ENCODE measurements around the gene SLC66A3.
"Not testable (repeated sequence)": the region's sequence is repeated elsewhere in the genome, so short reads cannot be mapped to it uniquely, and the experiment has no call there.

Gene SLC66A3

DNA sequence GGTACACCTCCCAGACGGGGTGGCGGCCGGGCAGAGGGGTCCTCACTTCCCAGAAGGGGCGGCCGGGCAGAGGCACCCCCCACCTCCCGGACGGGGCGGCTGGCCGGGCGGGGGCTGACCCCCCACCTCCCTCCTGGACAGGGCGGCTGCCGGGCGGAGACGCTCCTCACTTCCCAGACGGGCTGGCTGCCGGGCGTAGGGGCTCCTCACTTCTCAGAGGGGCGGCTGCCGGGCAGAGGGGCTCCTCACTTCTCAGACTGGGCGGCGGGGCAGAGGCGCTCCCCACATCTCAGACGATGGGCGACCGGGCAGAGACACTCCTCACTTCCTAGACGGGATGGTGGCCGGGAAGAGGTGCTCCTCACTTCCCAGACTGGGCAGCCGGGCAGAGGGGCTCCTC lies 9.8 kb downstream of the SLC66A3 start:
- DNase-seq, result not testable (repeated sequence)

DNA sequence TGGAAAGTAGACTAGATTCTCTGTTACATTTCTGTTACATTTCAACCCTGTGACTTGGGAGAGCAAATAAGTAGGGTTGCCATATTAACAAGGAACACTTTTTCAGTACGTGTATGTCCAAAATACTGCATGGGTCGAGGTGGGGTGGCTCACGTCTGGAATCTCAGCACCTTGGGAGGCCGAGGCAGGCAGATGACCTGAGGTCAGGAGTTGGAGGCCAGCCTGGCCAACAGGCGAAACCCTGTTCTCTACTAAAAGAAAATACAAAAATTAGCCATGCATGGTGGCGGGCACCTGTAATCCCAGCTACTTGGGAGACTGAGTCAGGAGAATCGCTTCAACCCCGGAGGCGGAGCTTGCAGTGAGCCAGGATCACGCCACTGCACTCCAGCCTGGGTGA lies 11.2 kb downstream of the SLC66A3 start:
- DNase-seq, result no peak

DNA sequence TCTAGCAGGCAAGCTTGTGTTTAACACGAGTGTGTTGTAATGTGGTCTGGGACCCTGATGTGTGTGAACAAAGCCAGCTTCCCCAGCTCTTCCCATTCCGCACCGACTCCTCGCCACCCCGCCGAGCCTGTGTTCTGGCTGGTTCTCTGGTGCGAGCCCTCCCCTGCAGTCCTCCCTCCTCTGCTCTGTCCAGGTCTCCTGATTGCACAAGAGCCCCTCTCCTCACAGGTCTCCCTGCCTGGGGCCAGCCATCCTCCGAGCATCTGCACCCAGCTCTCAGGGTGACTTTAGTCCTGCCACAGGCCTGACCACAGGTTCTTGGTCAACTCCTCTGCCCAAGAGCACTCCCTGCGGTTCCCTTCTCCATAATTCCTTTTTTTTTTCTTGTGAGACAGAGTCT lies 13.2 kb downstream of the SLC66A3 start:
- no peak for DNase-seq

DNA sequence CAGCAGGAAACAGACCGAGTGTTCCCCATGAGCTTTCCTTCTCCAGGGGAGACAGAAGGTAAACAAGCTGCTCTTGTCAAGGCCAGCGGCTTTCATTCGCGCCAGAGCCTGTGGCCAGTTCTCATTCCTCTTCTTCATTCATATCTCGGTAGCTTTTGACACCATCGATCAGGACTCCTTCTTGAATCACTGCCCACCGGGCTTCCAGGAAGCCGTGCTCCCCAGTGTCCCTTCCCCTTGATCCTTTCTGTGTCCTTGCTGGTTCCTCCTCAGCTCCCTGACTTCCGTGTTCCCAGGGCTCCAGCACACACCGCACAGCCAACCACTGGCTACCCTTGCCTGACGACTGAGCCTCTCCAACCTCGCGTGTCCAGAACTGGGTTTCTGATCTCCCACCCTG lies 14.1 kb downstream of the SLC66A3 start:
- DNase-seq, result no peak

DNA sequence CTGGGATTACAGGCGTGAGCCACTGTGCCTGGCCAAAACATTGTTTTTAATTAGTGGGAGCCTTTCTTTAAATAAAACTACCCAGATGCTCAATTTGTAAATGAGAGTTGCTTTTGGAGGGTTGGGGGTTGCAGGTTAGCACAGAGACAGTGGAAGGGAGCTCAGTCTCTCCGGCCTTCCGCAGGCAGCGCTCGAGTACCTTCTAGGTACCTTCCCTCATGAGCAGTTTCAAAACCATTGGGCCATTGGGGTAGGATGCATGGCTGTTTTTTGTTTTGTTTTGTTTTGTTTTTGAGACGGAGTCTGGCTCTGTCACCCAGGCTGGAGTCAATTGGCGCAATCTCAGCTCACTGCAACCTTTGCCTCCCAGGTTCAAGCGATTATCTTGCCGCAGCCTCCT lies 19.0 kb downstream of the SLC66A3 start:
- DNase-seq, result no peak

DNA sequence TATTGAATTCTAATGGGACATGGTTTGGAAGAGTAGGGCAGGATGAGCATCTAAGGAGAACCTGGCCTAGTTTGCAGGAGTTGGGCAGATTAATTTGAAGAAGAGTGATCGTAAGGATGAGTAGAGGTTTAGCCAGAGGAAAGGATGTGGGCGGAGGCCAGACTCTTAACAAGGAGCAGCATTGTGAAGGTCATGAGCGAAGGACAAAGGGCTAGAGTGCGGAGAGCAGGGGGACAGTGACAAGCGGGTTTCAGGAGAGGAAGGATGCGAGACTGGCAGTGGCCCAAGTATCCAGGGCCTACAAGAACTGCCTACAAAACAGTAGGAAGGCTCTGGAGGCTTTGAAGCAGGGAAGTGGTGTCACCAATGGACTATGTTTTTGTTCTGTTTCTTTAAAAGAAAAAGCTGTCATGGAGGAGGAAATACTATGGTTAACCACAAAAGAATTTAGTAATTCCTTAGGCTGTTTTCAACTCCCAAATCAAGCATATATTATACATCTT lies 20.1 kb downstream of the SLC66A3 start:
- no peak for DNase-seq

DNA sequence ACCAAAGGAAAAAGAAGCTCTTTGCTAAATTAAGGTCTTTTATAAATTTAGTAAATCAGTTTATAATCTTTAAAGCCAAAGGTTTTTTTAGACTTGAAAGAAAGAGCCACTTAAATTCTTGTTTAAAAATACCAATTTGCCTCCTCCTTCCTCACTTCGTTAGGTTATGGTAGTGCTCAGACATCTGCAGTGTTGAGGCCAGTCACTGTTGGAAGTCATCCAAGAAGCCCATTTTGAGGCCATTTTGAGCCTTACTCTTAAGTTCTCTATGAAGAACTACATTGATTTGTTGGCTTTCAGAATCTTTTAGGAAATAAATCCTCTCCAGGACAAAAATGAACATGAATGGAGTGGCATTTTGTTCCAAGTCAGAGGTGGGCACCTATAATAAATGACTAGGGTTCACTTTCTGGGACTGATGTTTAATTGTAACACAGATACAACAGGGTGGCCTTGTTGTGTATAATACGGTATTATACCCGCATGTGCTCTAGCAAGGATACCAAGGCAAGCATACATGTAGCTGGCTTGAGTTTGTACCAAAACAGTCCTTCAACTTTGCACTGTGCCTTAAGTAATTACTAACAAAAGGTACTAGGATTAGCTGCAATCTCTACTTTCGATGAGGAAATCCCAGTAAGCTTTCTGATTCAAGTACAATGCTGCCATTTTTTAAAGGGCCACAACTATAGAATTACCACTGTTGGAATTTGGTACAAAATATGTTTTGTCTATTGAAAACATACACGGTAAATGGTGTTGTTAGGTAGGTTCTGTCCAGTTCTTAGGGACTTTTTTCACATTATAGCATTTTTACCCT lies 22.8 kb downstream of the SLC66A3 start:
- DNase-seq, result peak in 2 of 3 experiments; percentile 20 to 82

DNA sequence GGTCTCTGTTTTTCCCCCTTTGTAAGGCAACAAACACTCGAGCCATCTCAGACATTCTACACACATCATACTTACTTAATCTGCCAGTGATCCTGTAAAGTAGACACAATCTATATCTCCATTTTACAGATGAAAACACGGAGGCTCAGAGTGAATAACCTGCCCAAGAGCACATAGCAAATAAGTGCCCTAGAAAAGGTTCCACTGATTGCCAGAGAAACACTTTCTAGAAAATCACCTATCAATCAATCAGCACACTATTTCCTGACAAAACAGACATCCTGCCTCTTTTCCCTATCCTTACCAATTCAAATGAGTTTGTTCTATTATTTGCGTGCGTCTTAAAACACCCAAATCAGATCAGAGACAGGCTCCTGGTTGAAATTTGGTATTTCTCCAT lies 23.9 kb downstream of the SLC66A3 start:
- no peak for DNase-seq

DNA sequence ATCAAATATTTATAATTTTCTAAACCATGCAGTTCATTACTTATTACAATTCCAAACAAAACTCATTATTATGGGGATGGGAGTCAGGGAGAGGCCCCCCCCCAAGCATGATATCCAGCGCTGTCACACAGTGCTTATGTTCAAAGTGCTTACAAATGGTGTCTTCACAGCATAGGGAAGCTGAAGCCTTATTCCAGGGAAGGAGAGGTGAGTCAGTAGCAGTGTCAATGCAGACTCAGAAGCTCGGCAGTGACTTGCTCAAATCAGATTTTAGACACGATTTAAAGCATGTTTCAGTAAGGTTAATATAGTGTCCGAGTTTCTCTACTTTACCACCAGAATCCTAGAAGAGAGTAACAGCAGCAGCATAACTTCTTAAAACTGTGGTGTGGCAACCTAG lies 24.6 kb downstream of the SLC66A3 start:
- DNase-seq, result no peak

DNA sequence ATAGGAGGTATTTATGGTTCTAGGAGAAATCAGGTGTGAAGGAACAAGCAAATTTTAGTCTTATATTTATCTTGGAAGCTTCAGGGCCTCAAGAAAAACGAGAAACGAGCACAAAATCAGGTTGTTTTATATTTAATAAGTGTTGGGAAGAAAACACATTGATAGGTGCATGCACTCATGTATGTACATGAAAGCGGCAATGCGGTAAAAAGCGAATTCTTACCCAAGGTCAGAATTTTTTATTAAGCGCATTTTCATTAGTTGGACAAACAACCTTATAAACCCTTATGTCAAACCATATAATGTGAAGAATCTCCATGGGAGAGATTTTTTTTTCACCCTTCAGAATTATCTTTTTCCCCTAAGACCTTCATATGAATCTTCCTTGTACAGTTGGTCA lies 25.4 kb downstream of the SLC66A3 start:
- no peak for DNase-seq

DNA sequence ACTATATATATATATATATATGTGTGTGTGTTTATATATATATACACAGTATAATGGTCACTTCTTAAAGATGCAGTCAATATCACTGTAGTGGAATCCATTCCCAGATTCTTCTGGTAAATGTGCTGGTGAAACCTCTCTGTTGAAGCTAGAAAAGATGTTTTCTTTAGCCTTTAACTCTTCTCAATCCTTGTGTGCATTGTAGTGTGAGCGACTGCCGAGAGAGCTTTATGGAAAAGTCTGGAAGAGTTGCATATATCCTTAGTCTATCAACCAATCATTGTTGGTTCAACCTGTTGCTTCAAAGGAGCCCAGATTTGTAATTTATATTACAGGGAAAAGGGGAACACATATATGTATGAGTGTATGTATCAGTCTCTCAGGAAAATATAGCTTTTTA lies 27.7 kb downstream of the SLC66A3 start:
- no peak for DNase-seq

DNA sequence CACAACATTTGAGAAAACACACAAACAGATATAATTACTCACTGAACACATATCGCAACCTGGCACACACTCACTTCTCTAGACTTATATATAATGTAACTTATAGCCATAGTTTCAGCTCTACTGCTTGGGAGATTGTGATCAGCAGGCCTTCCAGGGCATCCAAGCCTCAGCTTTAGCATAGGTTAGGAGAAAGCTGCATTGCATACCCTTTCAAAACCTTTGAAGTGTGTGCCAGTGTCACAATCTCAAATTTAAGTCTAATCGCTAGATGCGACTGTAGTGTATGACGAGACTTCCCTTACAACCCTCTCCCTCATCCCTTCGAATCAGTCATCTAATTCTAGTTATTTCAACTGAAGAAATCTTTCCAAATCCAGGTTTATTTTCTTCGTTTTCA lies 30.9 kb downstream of the SLC66A3 start:
- DNase-seq, result no peak

DNA sequence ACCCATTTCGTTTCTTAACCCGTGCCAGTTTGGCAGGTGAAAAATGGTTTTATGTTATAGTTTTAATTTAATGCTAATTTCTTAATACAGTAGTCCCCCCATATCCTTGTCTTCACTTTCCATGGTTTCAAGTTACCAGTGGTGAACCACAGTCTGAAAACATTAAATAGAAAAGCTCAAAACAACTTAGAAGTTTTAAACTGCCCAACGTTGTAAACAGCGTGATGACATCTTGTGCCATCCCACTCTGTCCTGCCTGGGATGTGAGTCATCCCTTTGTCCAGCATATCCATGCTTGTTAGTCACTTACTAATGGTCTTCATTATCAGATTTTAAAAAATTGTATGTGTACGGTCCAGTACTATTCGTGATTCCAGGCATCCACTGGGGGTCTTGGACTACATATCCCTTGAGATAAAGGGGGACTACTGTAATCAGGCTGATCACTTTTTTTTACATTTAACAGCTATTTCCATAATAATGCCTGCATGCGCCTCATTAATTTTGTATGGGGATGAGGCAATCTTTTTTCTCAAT lies 31.9 kb downstream of the SLC66A3 start:
- no peak for DNase-seq

DNA sequence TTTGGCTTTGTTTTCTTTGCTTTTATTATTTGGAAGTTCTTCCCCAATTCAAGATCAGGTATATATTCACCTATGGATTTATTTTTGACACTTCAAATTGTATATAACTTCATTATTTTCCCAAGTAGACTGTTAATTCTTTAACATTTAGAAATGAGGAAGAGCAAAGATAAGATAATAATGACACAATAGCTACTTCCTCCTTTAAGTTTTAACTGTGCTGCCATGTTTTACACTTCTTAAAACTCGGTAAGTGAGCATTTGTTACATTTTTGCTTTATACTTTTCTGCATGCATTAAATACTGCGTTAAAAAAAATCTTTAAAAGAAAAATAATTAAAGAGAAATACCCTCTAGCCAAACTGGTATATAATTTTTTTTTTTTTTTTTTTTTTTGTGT lies 32.5 kb downstream of the SLC66A3 start:
- DNase-seq, result no peak

DNA sequence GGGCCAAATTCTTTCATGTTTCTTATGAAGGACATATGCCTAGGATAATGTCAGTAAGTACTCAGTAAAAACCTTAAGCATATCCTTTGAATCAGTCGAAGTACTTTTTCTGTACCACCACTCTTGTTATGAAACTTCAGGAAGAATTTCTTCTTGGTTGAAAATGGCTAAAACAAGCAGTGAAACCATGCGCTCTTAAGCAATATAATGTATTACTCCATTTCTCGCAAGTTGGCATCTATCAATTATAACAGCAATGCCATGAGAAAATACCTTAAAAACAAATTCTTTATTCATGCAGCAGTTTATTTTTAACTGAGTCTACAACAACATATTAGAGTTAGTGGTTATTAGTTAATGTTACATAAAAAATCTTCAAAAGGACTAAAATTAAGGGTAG lies 41.0 kb downstream of the SLC66A3 start:
- DNase-seq, result no peak

DNA sequence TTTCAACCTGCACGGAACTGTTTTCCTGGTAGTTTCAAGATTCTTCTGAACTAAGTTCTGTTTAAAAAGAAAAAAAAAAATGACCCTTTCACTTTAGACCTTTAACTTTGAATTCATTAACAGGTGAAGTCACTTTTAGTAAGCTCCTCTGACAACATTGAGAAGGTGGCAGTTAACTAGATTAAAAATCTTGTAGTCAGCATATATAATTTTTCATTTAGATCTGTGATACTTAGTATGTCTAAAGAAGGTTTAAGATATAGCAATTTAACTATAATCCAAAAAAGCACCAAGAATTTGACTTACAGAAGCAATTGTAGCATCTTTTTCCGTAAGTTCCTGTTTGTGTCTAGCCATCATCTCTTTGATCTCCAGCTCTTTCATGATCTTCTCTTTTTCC lies 45.4 kb downstream of the SLC66A3 start:
- DNase-seq, result no peak

DNA sequence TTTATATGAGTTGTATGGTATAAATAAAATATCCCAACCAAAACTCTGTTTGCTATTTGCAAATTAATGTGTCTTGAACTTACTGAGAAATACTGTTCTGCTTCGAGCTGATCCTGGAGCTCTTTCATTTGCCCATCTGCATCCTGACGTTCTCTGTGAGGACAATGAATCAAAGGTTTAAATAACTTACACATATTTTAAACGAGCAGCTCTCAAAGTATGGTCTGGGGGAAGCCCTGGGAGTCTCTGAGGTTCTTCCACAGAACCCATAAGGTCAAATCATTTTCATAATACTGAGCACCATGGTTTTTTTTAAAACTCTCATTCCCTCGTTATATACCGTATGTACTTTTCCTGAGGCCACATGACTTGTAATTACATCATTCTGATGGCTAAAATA lies 46.7 kb downstream of the SLC66A3 start:
- DNase-seq, result no peak

DNA sequence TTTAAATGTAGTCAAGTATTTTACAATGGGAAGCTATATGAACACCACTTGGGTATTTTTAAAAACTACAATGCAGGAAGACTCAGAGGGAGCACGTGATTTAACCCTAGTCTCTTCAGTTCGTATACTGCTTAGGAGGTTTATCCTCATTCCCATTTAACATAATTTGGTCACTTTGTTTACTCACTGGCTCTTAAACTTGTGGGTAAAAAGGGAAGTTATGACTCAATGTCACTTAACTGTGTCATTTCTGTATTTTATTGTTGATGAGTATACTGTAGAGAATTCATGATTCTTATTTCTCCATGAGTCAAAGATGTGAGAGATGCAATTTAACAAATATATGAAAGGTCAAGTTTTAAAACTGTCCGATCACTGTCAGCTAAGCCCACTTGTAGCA lies 48.2 kb downstream of the SLC66A3 start:
- no peak for DNase-seq

DNA sequence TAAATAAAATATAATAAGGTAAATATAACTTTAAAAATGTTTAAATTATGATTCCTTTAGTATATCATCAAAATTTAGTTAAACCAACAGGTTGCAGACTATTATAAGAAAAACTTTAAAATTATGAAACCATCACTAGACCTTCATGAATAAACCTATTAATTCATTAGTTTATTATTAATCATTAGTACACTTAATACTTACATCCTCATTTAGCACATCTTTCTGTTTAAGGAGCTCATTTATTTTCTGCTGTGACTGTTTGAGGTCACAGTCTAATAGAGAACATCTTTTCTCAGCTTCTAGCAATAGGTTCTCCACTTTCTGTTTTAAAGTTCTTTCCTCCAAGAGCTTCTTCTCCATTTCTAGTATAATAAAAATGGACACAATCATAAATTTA lies 52.8 kb downstream of the SLC66A3 start:
- DNase-seq, result no peak

DNA sequence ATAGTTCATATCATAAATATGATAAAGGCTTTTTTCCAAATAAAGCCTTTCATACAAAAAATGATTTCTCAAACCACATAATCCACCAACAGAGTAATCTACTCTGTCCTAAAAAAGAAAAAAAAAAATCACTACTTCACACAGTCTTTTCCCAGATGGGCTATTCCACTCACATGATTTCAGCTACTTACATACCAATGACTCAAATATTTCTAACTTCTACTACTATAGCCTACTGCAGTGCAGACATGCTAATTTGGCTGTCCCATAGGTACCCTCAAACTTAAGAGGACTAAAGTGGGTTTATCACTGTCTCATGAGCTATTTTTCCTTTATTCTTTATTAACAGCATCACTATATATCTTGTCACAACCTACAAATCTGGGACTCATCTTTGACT lies 57.4 kb downstream of the SLC66A3 start:
- DNase-seq, result no peak

DNA sequence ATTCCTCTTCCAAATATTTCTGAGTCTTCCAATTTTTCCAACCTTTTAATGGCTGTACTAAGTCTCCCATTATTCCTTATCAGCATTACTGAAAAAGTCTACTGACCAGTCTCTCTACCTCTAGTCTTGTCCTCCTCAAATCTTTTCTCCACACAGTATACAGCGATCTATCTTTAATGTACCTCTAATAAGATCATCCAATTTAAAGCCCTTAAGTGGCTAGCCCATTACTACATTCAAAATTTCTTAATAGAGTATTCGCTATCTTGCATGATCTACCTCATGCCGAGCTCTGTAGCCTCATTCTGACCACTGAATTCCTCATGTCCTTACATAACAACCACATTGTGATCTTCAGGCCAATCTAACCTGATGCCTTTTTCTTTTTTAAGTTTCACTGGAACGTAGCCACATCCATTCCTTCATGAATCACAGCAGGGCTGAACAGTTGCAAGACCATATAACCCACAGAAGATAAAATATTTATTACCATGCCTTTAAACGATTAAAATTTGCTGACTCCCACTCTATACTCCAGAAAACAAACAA lies 57.9 kb downstream of the SLC66A3 start:
- DNase-seq, result no peak

DNA sequence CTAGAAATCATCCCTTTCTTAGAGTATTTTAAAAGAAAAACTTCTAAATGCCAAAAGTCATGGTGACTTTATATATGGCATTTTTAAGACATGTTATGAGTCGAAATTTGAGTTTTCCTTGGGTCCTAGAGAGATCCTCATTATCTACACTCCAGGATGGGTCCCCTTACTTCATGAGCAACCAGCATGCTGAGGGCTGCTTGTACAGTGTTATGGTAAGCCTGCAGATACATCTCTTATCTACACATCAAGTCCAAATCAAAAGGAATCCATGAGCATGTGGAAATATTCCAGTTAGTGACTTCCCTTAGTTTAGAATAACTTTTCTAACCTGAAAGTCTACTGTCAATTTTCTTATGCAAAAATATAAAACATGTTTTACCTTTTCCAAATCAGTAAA lies 58.7 kb downstream of the SLC66A3 start:
- no peak for DNase-seq

DNA sequence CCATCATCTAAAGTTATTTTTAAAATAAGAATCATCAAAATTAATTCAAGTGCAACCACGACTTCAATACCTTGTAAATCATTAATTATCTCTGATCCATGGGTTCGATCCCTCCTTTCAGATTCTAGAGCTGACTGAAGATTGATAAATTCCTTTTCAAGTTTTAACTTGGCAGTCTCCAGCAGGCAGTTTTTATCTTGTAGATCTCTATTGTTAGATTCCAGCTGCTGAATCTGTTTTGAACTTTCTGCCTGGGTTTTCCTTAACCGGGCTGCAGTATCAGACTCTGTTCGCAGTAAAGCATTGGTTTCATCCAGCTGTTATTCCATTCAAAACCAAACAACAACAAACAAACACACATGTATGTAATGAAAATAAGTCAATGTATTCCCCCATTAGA lies 59.5 kb downstream of the SLC66A3 start:
- no peak for DNase-seq

DNA sequence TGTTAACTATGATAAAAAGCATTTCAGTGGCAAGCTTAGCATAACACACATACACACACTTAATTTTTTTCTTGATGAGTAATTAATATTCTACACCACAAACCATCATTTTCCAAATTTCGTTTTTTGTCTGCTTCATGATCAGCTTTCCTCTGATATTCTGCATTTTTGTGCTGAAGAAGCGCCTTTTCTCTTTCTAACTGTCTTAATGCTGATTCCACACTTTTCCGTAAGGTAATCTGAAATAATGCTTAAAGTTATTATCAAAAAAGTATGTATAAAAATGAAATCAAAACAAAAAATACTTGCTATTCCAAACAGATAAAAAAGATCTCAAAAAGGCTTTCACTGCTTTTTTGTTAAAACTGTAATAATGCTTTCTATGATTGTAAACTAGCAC lies 60.1 kb downstream of the SLC66A3 start:
- no peak for DNase-seq

DNA sequence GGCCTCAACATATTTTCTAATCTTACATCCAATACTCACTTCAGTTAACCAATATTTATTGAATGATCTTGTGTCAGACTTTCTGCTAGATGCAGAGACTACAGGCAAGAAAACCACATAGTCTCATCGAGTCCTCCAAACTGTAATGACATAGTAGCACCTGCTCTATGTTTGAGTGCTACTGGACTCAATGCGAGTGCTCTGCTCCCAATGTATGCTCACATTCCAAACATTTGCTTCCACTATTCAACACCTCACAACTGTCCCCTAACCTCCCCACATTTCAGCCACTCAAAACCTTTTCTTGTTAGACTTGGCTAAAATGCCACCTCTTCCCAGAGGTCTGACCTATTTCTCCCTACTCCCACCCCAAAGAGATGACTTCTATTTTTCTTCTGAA lies 65.2 kb downstream of the SLC66A3 start:
- DNase-seq, result no peak
